Measurements from ENCODE around the gene RASL11B.
A peak's percentile ranks its signal among the peaks of the same experiment; 100 is the strongest.

The RASL11B gene

DNA sequence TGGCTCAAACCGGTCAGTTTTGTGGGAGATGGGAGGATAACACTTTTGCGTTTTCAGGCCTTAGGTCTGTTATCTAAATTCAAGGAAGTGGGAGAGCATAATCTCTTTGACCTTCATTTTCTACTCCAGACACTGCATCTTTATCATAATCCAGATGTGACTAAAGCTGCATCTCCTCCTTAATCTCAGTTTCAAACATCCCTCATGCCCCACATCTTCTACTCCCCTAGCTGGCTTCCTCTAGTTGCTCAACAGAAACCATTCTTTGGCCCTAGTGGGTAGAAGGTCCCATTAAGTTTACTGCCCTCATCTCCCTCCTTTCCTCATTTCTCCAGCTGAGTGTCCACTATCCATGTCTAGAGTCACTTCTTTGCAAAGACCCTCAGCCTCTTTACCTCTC, 18.8 kb upstream of the RASL11B start:
- no peak for DNase-seq (ENCODE audit: low spot score)

GRCh38 chr4:52843958-52844357, 18.2 kb upstream of the RASL11B start:
- DNase-seq (ENCODE audit: low spot score), result no peak

DNA sequence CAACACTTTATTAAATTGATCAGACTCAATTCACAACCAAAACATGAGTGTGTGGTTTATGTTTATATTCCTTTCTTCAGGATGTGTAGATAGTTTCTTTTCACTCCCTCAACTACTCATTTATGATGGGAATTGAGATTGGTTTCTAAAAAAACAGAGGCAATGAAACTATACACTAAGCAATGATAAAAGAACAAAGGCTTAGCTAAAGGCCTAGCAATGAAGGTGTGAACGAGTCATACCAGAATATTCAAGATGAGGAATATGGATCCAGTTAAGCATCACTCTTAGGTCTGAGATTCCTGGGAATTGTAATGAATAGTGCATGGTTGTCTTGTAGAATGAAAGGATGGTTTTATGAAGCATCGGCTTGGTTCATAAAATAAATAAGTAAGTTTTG, 17.5 kb upstream of the RASL11B start:
- no peak for DNase-seq (ENCODE audit: low spot score)

DNA sequence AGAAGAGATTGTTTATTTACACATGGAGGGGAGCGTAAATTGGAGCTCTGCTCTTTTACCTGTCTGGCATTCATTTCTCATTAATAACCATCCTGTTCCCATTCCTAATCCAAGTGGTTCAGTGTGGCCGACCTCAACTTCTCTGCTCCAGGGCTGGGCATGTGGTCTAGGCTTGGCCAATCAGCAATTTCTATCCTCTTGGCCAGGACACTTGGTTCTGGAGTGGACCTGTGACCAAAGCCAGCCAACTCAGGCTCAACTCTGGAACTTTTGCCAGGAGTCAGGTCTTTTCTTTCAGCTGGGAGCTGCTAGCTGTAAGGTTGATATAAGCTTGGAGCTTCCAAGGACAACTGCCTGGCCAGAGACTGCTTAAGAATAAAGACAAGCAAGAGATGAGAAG, 15.6 kb upstream of the RASL11B start:
- DNase-seq (ENCODE audit: low spot score), result no peak

DNA sequence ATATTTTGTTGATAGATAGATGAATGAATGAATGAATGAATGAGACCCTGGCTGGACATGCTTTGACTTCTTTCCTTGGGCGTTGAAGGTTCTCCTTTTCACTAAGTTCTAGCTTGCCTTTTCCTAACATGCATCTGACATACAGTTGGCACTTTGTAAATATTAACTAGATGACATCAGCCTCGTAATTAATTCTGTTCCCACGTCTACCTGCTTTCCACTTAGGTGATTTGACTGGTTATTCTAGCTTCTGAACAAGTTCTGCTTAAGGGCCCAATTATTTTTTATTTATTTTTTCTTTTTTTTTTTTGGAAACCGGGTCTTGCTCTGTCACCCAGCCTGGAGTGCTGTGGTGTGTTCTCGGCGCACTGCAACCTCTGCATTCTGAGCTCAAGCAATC, 13.9 kb upstream of the RASL11B start:
- no peak for DNase-seq (ENCODE audit: low spot score)

GRCh38 chr4:52850406-52851124, 11.6 kb upstream of the RASL11B start:
- DNase-seq (ENCODE audit: low spot score), result no peak

- peak; percentile 40 for DNase-seq (ENCODE audit: low spot score)
Measured at GRCh38 chr4:52852041-52852440, 10.1 kb upstream of the RASL11B start.

- no peak for DNase-seq (ENCODE audit: low spot score)
Measured at GRCh38 chr4:52852711-52853110, 9.4 kb upstream of the RASL11B start.

- peak; percentile 73 for DNase-seq (ENCODE audit: low spot score)
Measured at GRCh38 chr4:52853351-52853750, 8.8 kb upstream of the RASL11B start.

DNA sequence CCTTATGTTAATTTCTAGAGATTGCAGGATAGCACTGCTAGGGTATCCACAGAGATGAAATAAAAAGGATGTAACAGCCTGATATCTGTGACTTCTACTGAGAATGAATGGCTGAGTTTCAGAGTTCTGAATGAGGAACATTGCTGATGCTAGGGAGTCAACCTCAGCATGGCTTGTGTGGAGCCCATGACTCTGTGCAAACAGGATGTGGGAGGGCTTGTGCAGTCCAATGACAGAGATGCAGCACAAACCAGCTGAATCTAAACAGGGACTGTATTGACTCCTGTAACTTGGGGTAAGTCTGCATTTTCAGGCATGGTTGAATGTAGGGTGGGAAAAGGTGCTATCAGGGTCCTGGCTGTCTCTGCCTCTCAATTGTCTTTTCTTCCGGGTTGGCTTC, 5.3 kb upstream of the RASL11B start:
- no peak for DNase-seq (ENCODE audit: low spot score)

DNA sequence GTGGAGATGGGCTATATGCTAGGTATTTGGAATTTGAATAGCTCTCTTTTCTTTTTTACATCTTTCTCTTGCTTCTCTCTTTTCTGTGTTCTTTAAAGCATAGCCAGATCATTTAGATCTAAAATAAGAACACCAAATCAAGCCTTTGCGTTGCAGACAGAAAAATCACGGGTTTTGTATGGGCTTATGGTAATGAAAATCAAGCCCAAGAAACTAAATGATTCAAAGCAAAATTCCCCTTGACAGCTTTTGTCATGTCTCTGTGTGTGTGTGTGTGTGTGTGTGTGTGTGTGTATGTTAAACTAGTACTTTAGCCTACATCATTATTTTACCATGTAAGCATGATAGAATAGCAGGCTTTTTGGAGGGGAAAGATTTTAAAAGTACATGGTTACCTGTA, 1.8 kb upstream of the RASL11B start:
- DNase-seq (ENCODE audit: low spot score), result no peak

DNA sequence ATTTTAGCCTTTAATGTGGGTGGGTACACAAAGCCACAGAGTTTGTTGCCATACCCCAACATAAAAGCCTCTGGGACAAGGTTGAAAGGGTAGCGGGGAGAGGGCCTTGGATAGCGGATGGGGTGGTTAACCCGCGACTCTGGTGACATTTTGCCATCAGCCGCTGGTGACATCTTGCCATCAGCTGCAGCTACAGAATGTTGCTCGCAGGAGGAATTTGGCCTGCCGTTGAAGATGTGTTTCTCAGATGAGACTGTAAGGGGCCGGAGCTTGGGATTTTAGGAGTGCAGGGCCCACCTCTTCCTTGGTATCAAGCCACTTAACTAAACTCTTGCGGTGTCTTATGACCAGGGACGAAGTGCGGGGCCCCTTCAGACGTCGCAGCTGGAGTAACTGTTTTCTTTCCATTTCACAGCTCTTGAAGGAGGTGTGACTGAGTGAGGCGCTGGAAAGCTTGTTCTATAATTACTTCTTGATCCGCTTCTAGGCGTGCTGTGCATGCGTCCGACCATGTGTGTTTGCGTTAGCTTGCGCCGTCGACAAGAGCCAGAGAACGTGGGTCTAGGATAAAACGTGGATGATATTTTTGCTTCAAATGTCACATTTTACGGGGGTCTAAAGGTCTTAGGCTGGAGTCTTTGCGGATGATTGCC, 820 bp upstream of the RASL11B start:
- DNase-seq (ENCODE audit: low spot score), result no peak

GRCh38 chr4:52862639-52863161, 583 bp downstream of the RASL11B start:
- no peak for DNase-seq (ENCODE audit: low spot score)

- DNase-seq (ENCODE audit: low spot score), result no peak
Measured at GRCh38 chr4:52863324-52863723, 1.2 kb downstream of the RASL11B start.

DNA sequence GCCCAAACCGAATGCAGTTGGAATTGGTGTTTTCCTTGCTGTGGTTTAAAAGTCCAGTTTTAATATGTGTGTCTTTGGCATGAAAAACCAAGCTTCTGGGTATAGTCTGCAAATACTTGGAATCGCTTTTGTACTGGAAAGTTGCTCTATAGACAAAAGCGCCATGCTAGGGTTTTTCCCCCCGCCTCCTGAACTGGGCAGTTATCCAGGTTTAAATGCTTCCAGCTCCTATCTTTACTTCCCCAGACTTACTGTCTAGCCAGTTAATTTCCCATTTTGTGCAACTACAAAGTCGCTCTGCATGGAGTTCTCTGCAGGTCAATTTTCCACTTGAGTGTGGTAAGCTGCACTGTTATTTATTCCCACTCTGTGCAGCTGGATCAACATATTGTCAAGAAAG, 2.7 kb downstream of the RASL11B start:
- no peak for DNase-seq (ENCODE audit: low spot score)

DNA sequence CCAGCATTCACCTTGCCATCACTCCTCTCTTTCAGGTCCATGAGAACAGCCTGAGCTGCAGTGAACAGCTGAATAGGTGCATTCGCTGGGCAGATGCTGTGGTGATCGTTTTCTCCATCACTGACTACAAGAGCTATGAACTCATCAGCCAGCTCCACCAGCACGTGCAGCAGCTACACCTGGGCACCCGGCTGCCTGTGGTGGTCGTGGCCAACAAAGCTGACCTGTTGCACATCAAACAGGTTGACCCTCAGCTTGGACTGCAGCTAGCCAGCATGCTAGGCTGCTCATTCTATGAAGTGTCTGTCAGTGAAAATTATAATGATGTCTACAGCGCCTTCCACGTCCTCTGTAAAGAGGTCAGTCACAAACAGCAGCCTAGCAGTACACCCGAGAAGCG, 3.2 kb downstream of the RASL11B start:
- DNase-seq (ENCODE audit: low spot score), result no peak

GRCh38 chr4:52866734-52867133, 4.6 kb downstream of the RASL11B start:
- DNase-seq (ENCODE audit: low spot score), result no peak

GRCh38 chr4:52867163-52867562, 5.0 kb downstream of the RASL11B start:
- no peak for DNase-seq (ENCODE audit: low spot score)

DNA sequence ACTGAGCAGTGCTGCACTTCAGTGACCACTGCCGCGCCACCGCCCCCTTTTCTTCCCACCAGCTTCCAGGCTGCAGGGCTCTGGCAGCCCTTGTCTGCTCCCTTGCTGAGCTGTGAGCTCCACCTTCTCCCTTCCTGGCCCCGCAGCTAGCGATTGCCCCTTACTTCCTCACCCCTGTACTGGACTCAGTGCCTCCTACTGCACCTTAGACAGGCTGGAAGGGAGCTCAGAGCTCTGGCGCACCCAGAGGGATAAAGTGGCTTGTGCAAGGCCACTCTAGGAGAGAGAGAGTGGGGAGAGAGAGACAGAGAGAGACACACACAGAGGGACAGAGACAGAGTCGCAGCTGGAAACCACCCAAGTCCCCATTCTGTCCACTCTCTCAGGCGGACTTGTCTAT, 6.0 kb downstream of the RASL11B start:
- no peak for DNase-seq (ENCODE audit: low spot score)

GRCh38 chr4:52869196-52869595, 7.1 kb downstream of the RASL11B start:
- DNase-seq (ENCODE audit: low spot score), result peak; percentile 70

GRCh38 chr4:52869656-52870055, 7.5 kb downstream of the RASL11B start:
- DNase-seq (ENCODE audit: low spot score), result no peak

- DNase-seq (ENCODE audit: low spot score), result no peak
Measured at GRCh38 chr4:52870225-52870624, 8.1 kb downstream of the RASL11B start.

GRCh38 chr4:52873191-52873590, 11.1 kb downstream of the RASL11B start:
- DNase-seq (ENCODE audit: low spot score), result no peak

- DNase-seq (ENCODE audit: low spot score), result no peak
Measured at GRCh38 chr4:52873861-52874343, 11.8 kb downstream of the RASL11B start.

Measured in AG08395 (cell line).